Prostate gland (tissue), 2 donors: ENCODE results near the gene CDH13.

Experiments
- POLR2A ChIP-seq: fragments of 450-650 bp; IDR thresholded peaks from one replicate; pipeline ENCODE4 v1.6.1; 2016; ENCODE audit warnings: antibody characterized with exemption, mild to moderate bottlenecking
- POLR2AphosphoS5 ChIP-seq: sonication (generic); formaldehyde crosslinking; IDR thresholded peaks from one replicate; pipeline ENCODE4 v1.6.1; 2017; ENCODE audit warnings: antibody characterized with exemption
- TF ChIP-seq, protein P1 (sequence below), 4 experiments: fragments of 200-600 bp in 2 of 4; fragments of 450-650 bp in 2 of 4; sonication (generic) in 2 of 4; IDR thresholded peaks; 1 replicate in 3 of 4; 2 replicates in 1 of 4; pipeline ENCODE4 v1.5.1; 2016 to 2019; ENCODE audit warnings: antibody characterized with exemption in 4 of 4, mild to moderate bottlenecking in 2 of 4, moderate library complexity in 2 of 4

DNA sequence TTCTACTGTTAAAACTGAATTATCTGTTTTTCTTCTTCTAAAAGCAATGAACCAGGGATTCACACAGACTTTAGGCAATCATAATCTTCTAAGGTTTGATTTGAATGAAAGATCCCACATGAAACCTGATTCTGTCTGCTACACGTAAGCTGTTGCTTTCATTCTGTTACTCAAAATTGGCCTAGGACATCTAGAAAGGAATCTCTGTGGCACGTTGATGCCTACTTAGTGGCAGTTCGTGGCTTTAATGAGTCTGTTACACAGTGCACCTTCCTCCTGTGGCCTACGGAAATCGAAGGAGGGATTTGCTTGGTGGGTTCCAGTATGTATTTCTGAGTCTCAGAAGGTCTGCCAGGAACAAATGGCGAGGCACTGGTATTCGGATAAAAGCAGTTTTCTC lies 691.6 kb downstream of the CDH13 start:
- TF ChIP-seq POLR2AphosphoS5 (no peak), POLR2A (no peak)
- TF ChIP-seq, protein P1, sequence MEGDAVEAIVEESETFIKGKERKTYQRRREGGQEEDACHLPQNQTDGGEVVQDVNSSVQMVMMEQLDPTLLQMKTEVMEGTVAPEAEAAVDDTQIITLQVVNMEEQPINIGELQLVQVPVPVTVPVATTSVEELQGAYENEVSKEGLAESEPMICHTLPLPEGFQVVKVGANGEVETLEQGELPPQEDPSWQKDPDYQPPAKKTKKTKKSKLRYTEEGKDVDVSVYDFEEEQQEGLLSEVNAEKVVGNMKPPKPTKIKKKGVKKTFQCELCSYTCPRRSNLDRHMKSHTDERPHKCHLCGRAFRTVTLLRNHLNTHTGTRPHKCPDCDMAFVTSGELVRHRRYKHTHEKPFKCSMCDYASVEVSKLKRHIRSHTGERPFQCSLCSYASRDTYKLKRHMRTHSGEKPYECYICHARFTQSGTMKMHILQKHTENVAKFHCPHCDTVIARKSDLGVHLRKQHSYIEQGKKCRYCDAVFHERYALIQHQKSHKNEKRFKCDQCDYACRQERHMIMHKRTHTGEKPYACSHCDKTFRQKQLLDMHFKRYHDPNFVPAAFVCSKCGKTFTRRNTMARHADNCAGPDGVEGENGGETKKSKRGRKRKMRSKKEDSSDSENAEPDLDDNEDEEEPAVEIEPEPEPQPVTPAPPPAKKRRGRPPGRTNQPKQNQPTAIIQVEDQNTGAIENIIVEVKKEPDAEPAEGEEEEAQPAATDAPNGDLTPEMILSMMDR (IDR thresholded peaks at IDR 0.05): no peak
